Posterior vena cava (tissue), 2 donors: Measurements from ENCODE around the gene CTCFL. TPM values are rescaled to one million over a fixed set of nuclear protein-coding genes. Genes with fewer than 3 reads are reported as not detected.

ENCODE experiments used
- DNase-seq: peaks from one replicate; pipeline ENCODE4 v3.0.0-alpha.2; 2020; ENCODE audit warnings: low spot score
- intact Hi-C, 2 donors: fragments of 100-400 bp; cut with DNase I; formaldehyde crosslinking; loops; one replicate each; pipeline versions ENCODE4 v1.14.1 to v1.14.2; 2022 to 2023
- total RNA-seq, 2 donors: library from RNA; stranded (reverse); fragmentation: NEBNext Ultra II Directional; extraction: Animal tissue kit (Norgen Biotek cat#: 25700); gene quantifications; one replicate each; pipeline ENCODE4 v1.2.1, GENCODE V29; 2021
- donor health status: DM: yes; HTN: yes; CAD: no.
- donor health status: DM: yes; HTN: yes; CAD: no.

The CTCFL gene
- total RNA-seq, 2 donors from 2014 or later: not detected

DNA sequence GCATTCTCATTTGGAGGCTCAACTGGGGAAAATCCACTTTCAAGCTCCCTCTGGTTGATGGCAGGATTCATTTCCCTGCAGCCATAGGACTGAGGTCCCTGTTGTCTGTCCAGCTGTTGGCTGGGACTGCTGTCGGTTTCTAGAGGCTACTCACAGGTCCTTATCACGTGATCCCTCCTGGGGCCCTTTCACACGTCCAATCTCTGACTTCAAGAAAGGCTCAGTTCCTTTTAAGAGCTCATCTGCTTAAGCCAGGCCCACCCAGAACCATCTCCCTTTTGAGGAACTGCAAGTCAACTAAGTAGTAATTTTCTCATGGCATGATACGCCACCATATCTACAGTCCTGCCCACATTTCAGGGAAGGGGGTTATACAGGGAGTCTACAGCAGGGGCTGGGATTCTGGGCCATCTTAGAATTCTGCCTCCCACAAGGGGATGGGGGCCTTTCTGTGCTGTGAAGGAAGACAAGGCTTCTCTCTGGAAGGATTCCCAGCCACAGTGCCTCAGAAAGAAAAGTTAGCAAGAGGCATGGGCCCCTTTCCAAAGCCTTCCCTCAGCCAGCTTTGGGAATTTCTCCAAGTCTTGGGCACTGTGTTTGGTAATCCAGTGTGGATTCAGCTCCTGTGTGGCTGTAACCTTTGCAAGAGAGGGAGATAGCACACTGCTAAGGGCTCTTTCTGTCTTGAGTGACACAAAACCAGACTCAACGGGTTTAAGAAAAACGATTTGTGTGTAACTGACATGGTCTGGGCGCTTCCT lies 66.4 kb downstream of the CTCFL start:
- intact Hi-C loops: no loop called here
- no peak for DNase-seq

DNA sequence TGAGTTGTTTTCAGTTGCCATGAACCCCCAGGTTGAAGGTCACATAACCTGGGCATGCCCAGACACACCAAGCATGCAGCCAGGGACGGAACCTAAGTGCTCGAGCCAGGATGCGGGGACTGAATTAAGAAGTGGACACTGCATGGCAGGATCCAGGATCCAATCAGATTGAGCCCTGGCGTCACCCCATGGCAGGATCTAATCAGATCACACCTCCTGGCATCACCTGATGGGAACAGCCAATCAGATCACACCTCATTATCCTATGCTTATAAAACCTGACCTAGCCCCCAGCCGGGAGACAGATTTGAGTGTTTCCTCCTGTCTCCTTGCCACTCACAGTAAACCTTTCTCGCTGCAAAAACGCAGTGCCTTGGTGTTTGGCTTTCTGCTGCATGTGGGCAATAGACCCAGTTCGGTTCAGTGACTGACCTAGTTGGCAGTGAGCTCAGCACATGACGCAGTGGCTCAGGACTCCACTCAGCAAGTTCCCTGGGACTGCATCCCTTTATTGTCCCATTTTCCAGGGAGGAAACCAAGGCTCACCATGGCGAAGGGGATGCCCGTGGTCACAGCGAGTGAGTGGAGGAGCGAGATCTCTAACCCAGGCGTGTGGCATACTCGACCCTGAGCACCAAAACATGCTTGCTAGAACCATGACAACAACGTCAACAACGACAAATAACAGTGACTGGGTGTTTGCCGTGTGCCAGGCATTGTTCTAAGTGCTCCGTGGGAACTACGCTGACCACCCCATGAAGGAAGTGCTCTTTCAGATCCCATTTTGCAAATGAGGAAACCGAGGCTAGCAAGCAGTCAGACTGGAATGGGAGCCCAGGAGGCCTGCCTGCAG lies 67.5 kb downstream of the CTCFL start:
- no peak for DNase-seq

DNA sequence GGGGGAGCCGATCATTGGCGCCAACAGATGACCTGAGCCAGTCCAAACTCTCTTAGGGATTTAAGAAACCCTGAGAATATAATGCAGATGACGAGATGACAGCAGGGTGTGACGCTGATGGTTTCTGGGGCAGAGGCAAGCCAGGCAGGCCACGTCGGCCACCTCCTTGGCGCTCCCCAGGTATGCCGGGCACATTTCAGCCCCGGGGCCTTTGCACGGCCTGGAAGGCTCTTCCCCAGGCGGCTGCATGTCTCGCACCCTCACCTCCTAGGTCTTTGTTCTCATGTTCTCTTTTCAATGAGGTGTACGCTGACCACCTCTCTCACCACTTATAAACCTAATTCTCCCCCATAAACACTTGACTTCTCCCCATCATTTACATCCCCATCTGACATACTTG lies 68.8 kb downstream of the CTCFL start:
- no peak for DNase-seq
- intact Hi-C loops: no loop called here

More for the DNA sequence above, 67.5 kb downstream of the CTCFL start:
- intact Hi-C loops: no loop called here

DNA sequence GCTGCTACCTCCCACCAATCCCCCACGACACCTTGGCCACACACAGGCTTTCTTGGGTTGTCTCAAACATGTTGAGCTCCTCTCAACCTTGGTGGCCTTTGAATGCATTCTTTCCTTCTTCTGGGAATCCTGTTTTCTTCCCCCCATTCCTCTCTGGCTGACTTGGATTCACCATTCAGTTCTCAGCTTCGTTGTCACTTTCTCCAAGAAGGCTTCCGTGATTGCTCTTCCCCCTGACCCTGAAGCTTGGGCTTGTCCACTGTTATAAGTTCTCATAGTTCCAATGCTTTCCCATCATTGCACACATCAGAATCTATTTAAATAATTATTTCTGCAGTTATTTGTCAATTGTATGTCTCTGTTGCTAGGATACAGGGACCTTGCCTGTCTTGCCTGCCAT lies 69.6 kb downstream of the CTCFL start:
- no peak for DNase-seq
- intact Hi-C loops: no loop called here

DNA sequence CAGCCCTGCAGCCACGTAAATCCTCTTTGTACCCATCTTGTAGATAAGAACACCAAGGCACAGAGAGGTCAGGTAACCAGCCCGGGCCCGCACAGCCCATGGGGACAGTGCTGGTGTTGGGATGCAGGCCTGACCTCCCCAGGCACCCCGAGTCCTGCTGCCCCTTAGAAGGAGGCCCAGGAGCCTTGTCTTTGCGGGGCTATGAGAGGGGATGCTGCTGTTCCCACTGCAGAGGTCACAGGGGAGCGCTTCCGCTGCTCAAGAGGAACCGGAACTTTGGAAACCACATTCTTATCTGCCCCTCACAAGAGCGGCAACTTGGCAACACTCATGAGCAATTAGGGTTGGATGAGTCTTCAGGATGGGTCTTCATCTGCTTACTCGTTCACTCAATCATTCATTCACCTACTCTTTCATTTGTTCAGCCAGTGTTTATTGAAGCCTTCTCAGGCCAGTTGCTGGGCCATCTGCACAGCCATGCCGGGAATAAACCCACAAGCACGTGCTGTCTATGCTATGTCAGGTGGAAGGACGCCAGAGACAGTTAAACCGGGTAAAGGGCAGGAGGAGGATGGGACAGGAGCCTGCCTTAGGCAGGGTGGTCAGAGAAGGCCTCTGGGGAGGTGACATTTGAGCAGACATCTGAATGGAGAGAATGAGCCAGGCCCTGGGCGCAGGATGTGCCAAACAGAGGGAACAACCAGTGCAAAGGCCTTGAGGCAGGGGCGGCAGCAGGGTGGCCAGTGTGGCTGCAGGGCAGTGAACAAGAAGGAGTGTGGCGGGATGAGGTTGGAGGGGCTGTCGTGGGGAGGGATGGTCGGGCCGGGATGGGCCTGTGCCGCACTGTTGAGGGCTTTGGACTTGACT lies 72.9 kb downstream of the CTCFL start:
- DNase-seq: no peak
- intact Hi-C loops: no loop called here

DNA sequence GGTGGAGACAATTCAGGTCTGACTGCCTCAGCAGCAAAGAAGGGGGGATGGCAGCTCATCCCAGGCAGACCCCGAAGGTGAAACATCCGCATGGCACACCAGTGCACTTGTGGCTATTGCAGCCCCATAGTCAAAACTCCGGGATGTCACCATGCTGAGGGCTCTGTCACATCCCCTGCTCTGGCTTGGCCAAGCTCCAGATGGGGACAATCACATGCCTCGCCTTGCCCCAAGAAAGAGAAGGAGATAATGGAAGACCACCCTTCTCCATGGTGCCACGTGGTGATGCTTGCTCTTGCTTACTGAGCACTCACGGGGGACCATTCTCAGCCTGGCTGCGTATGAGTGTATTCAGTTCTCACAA lies 73.5 kb downstream of the CTCFL start:
- intact Hi-C loops: no loop called here

DNA sequence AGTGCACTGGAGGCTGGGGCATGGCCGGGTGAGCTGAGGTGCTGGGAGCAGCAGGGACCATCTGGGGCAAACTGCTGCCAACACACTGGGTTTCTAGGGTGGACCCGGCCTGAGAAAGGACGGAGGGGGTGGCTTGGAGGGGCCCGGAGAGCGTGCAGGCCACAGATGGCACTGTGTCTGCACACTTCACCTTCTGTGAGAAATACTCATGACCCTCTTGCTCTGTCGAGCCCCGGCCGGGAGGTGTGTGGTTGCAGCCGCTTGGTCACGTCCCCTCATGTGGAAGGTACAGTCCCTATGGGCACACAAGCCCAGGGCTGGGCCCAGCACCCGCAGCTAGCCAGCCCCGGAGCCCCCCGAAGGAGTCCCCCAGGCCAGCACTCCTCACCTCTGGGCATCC lies 74.0 kb downstream of the CTCFL start:
- intact Hi-C loops: no loop called here
- no peak for DNase-seq

More for the DNA sequence above, 73.5 kb downstream of the CTCFL start:
- no peak for DNase-seq

DNA sequence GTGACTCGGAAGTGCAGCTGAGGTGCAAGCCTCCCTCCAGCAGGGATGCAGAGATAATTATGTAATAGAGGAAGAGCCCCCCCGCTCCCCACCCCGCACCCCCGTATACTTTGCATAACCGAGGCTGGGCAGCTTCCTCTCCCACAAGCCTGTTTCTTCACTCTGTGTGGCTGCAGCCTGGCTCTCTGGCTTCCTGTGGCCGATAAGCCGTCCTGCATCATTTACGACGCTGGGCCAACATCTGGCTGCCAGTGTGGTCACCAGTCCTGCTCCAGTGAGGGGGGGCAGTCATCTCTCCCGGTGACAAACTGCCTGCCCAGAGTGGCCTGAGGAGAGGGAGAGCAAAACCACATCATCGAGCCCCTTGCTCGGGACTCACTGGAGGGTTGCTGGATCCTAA lies 74.5 kb downstream of the CTCFL start:
- intact Hi-C loops: no loop called here
- DNase-seq: peak; percentile 91

DNA sequence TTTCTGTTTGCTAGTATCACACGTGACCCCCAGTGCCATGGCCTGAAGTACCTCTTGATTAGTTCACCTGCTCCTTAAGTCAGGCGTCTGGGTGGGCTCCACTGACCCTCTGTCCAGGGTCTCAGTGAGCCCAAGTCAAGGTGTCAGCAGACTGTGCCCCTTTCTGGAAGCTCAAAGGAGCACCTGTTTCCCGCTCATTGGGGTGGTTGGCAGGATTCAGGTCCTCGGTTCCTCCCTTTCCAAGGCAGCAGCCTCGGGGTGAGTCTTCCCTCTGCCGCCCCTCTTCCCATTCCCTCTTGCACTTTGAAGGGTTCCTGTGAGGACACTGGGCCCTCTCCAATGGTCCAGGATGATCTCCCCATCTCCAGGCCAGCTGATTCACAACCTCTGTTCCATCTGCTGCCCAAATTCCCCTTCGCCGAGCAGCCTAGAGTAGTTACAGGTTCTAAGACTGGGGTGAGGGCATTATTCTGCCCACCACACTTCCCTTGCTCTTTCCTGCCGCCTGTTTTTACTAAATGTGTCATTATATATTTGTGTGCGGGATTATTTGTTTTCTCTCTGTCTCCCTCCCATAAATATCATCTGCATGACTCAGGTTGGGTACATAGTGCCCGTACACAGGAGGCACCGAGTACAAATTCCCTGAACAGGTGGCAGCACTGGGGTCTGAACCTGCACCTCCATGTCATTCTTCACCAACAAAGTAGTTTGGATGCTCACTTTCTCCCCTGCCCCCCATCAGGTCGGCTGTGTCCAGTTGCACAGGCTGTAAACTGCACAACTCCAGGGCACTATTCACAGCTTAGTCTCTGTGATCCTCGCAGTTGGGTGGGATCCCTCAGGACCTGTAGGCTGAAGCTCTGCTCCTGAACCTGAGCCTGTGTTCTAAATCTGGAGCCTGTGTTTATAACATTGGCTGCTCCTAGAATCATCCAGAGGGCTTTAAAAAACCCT lies 75.3 kb downstream of the CTCFL start:
- intact Hi-C loops: loop anchor here in 1 of 2 donors (10.0 kb wide), 1 partner anchor 55 kb away; the partner anchor contains the start of gene RBM38
- no peak for DNase-seq

DNA sequence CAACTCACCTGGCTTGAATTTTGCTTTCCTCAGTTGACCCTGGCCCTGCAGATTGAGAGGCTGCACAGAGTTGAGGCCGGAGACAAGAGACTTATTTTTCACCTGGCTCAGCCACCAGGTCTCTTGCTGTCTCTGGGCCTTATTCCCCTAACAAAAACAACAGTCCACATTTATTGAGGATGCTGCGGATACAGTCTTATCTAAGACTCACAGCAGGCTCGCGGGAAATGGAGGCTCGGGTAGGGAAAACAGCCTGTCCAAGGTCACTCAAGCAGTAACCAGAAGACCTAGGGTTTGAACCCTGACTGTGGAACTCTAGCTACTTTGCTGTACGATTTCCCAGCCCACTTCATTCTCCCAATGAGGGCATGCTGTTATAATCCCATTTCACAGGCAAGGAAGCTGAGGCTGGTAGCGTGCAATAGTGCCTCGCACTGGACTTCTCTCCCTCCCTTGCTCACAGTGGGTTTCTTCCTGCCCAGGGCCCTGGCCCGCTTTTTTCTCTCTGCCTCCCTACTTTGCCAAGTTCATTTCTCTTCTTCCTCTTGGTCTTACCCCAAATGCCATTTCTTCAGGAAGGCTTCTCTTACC lies 76.1 kb downstream of the CTCFL start:
- no peak for DNase-seq
- intact Hi-C loops: loop anchor here in 1 of 2 donors (10.0 kb wide), 1 partner anchor 54 kb away; the partner anchor contains the start of gene RBM38

Other genes starting within 250 kb of the CTCFL start
- gene SPO11, start 195.3 kb downstream of the CTCFL start, total RNA-seq: not detected
- gene RAE1, start 173.9 kb downstream of the CTCFL start, total RNA-seq: 10 to 100 TPM; 10.6 to 14.3 TPM
- gene RBM38, start 133.7 kb downstream of the CTCFL start, total RNA-seq: 10 to 100 TPM; 26.5 to 32.7 TPM
- gene PCK1, start 36.0 kb upstream of the CTCFL start, total RNA-seq: under 1 TPM; 0.57 to 0.93 TPM
- under 1 TPM; 0.24 to 0.37 TPM for gene ZBP1, start 95.3 kb upstream of the CTCFL start, total RNA-seq
- 10 to 100 TPM; 45.6 to 55.6 TPM for gene PMEPA1, start 184.9 kb upstream of the CTCFL start, total RNA-seq